HepG2 (cell line): Measurements from ENCODE around the gene CACNA1F. TPM values are rescaled to one million over a fixed set of nuclear protein-coding genes. Genes with fewer than 3 reads are reported as not detected.

Experiments used
- ATAC-seq: fragments of 200-7000 bp; cut with Tn5 transposase; 3 replicates; pipeline ENCODE4 v1.9.1; 2020; ENCODE audit warnings: mild to moderate bottlenecking, moderate library complexity
- BruUV-seq: library from RNA; stranded (reverse); fragments of 400-500 nt; replicated peaks from 2 replicates; lab custom pipeline; 2021; lab: Mats Ljungman, UMichigan
- CTCF ChIA-PET: fragments of 300-600 bp; formaldehyde crosslinking; extraction: SDS; loops from one replicate; lab custom pipeline; 2021; ENCODE audit warnings: low total read pairs, inconsistent platforms, low intra/inter-chr PET ratio; lab: Yijun Ruan, JAX
- POLR2A ChIA-PET: fragments of 350-600 bp; sonication (Branson Sonifier 250); formaldehyde crosslinking; loops from one replicate; lab custom pipeline; 2020; ENCODE audit warnings: antibody characterized with exemption, inconsistent platforms; lab: Yijun Ruan, JAX
- DNase-seq: peaks from one replicate; pipeline ENCODE4 v3.0.0-alpha.2; 2015; ENCODE audit warnings: low spot score
- FAIRE-seq: peaks from 3 replicates; lab custom pipeline; 2011; peaks lifted over from hg19 to GRCh38; lab: Jason Lieb, UNC
- H2AFZ ChIP-seq: one replicate; pipeline ENCODE4 v1.6.1; 2011; ENCODE audit warnings: low read length, inconsistent platforms
- H3K27ac ChIP-seq: fragments of 300-600 bp; 3 replicates; pipeline ENCODE4 v1.8.0; 2011; ENCODE audit warnings: mixed run types, mild to moderate bottlenecking, mixed read lengths, low read length, inconsistent platforms; ENCODE audit not compliant: insufficient read depth; ENCODE audit errors: extremely low read length
- H3K27me3 ChIP-seq, 2 experiments: fragments of 200-600 bp in 1 of 2; 2 replicates in 1 of 2; 3 replicates in 1 of 2; pipeline versions ENCODE4 v1.6.0 to v1.8.0; 2011; ENCODE audit warnings: low read length in 2 of 2, mild to moderate bottlenecking in 2 of 2, moderate library complexity in 2 of 2, inconsistent platforms in 1 of 2; ENCODE audit not compliant: insufficient read depth in 2 of 2, control insufficient read depth in 1 of 2
- H3K36me3 ChIP-seq, 2 experiments: fragments of 200-600 bp in 1 of 2; replicated peaks in 1 of 2; 2 replicates in 1 of 2; 3 replicates in 1 of 2; pipeline versions ENCODE4 v1.5.1 to v1.8.0; 2011; ENCODE audit warnings: low read length in 2 of 2, inconsistent platforms in 1 of 2; ENCODE audit not compliant: insufficient read depth in 2 of 2, control insufficient read depth in 1 of 2
- H3K4me1 ChIP-seq: 2 replicates; pipeline ENCODE4 v1.5.1; 2012; ENCODE audit warnings: low read length, inconsistent platforms; ENCODE audit not compliant: insufficient read depth
- H3K4me2 ChIP-seq: 2 replicates; pipeline ENCODE4 v1.6.0; 2011; ENCODE audit warnings: low read depth, low read length, inconsistent platforms
- H3K4me3 ChIP-seq, 3 experiments: fragments of 200-600 bp in 1 of 3; sonication (generic), shearing (Covaris generic) in 1 of 3; replicated peaks in 1 of 3; 2 replicates each; pipeline ENCODE4 v1.5.1; 2011 to 2016; ENCODE audit warnings: low read length in 3 of 3, inconsistent platforms in 2 of 3, low read depth in 2 of 3, mild to moderate bottlenecking in 2 of 3, control low read depth in 1 of 3, mixed read lengths in 1 of 3; ENCODE audit not compliant: insufficient read depth in 1 of 3
- H3K79me2 ChIP-seq: one replicate; pipeline ENCODE4 v1.6.1; 2011; ENCODE audit warnings: low read length, inconsistent platforms; ENCODE audit not compliant: insufficient read depth
- H3K9ac ChIP-seq: 2 replicates; pipeline ENCODE4 v1.6.0; 2011; ENCODE audit warnings: mild to moderate bottlenecking, low read depth, low read length, inconsistent platforms; ENCODE audit not compliant: insufficient read depth
- H3K9me3 ChIP-seq: 2 replicates; pipeline ENCODE4 v1.5.1; 2012; ENCODE audit warnings: mild to moderate bottlenecking, low read length
- H4K20me1 ChIP-seq: 2 replicates; pipeline ENCODE4 v1.6.0; 2011; ENCODE audit warnings: inconsistent platforms, mild to moderate bottlenecking, low read length, moderate library complexity; ENCODE audit not compliant: insufficient read depth
- HHEX ChIP-seq: IDR thresholded peaks from 2 replicates; pipeline ENCODE4 v1.6.1; 2016; ENCODE audit warnings: control low read depth
- RBAK ChIP-seq: sonication (generic); formaldehyde crosslinking; IDR thresholded peaks from 2 replicates; pipeline ENCODE4 v1.5.1; 2020; ENCODE audit warnings: mild to moderate bottlenecking, missing genetic modification reagents
- SOX5 ChIP-seq: IDR thresholded peaks from 2 replicates; pipeline ENCODE4 v1.6.1; 2016; ENCODE audit warnings: borderline replicate concordance
- ZBTB25 ChIP-seq: IDR thresholded peaks from 2 replicates; pipeline ENCODE4 v1.6.1; 2018; ENCODE audit warnings: missing genetic modification reagents
- ZNF160 ChIP-seq: sonication (generic); formaldehyde crosslinking; IDR thresholded peaks from 2 replicates; pipeline ENCODE4 v1.8.0; 2022; ENCODE audit warnings: mild to moderate bottlenecking, inconsistent platforms, missing genetic modification reagents
- ZNF510 ChIP-seq: sonication (generic); formaldehyde crosslinking; IDR thresholded peaks from 2 replicates; pipeline ENCODE4 v1.4.0; 2020; ENCODE audit warnings: low read depth, mild to moderate bottlenecking, missing genetic modification reagents
- ZNF652 ChIP-seq: IDR thresholded peaks from 2 replicates; pipeline ENCODE4 v1.6.1; 2016; ENCODE audit warnings: low read depth, borderline replicate concordance
- ZNF670 ChIP-seq: sonication (generic); formaldehyde crosslinking; IDR thresholded peaks from 2 replicates; pipeline ENCODE4 v1.8.0; 2022; ENCODE audit warnings: mild to moderate bottlenecking, missing genetic modification reagents, borderline replicate concordance
- WGBS: methylation state at CpG from one replicate; pipeline ENCODE4 v1.1.6; 2017; ENCODE audit warnings: low lambda C conversion rate; 5-methylcytosine and 5-hydroxymethylcytosine counted together
- in situ Hi-C: cut with HindIII; loops from 2 replicates; pipeline ENCODE4 v1.10.0; 2017; ENCODE audit warnings: low pct_unique_long_range_greater_than_20kb; ENCODE audit not compliant: extremely low pct_ligation_motif_present
- intact Hi-C: fragments of 100-400 bp; cut with micrococcal nuclease; formaldehyde crosslinking; loops from one replicate; pipeline ENCODE4 v1.10.0; 2022; ENCODE audit not compliant: unreplicated experiment
- polyA plus RNA-seq, 8 experiments: library from polyadenylated mRNA; depleted of rRNA in 3 of 8; stranded (reverse) in 7 of 8; unstranded in 1 of 8; fragments of >200 nt; fragmentation: Illumina TruSeq in 4 of 8; extraction: Trizol in 4 of 8; gene quantifications; 2 replicates each; pipeline versions ENCODE4 v1.2.1 to v1.2.3, GENCODE V29; 2011 to 2016; ENCODE audit warnings: low read depth in 4 of 8, missing spikeins in 1 of 8, mixed read lengths in 1 of 8; ENCODE audit not compliant: insufficient read depth in 1 of 8
- total RNA-seq, 5 experiments: library from RNA; depleted of rRNA; stranded (reverse); fragments of >200 nt; fragmentation: Illumina TruSeq; extraction: Trizol; gene quantifications; 2 replicates each; pipeline ENCODE4 v1.2.3, GENCODE V29; 2016; ENCODE audit warnings: low read depth in 1 of 5
- TF ChIP-seq, protein P1 (sequence below): sonication (generic); formaldehyde crosslinking; IDR thresholded peaks from 2 replicates; pipeline ENCODE4 v1.9.0; 2021; ENCODE audit warnings: missing genetic modification reagents, borderline replicate concordance
- TF ChIP-seq, protein P2 (sequence below): sonication (generic); formaldehyde crosslinking; IDR thresholded peaks from 2 replicates; pipeline ENCODE4 v1.8.0; 2022; ENCODE audit warnings: mild to moderate bottlenecking, missing genetic modification reagents; ENCODE audit not compliant: insufficient replicate concordance
- TF ChIP-seq, protein P3 (sequence below): sonication (generic); formaldehyde crosslinking; conservative IDR thresholded peaks from 2 replicates; pipeline ENCODE4 v1.4.0; 2020; ENCODE audit warnings: mild to moderate bottlenecking, missing genetic modification reagents, moderate library complexity
- TF ChIP-seq, protein P4 (sequence below): sonication (generic); formaldehyde crosslinking; IDR thresholded peaks from 2 replicates; pipeline ENCODE4 v1.4.0; 2020; ENCODE audit warnings: mild to moderate bottlenecking, missing genetic modification reagents

CACNA1F gene
- total and polyA plus RNA-seq, 2 of the 13 experiments (the other 11 are each of a cell fraction or from before 2014, with no cell fraction given): 0.03 TPM; not detected in 1

DNA sequence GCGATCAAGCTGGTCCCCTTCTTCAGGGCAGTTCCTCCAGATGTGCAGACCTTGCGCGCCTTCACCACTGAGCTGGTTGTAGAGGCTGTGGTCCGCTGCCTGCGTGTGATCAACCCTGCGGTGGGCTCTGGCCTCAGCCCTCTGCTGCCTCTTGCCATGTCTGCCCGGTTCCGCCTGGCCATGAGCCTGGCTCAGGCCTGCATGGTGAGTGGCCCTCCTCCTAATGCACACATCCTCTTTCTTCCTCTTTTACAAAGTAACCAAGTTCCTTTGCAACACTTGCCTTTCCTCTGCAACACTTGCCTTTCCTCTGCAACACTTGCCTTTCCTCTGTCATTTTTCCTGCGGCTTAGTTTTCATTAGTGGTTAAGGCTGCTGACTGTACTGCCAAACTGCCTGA lies 3.9 kb upstream of the CACNA1F start:
- no peaks in the 10 kb centered on the region for H3K27me3 ChIP-seq
- BruUV-seq: no TSS peak
- H3K4me2 ChIP-seq: no peak overlapping the region; the same call in 1 of the 2 replicates
- CTCF ChIA-PET: no interaction called here
- in situ Hi-C loops (no loop called here), intact Hi-C loops (no loop called here)
- WGBS: 93% methylated on average over 1 of the region's 9 CpGs
- H3K27ac ChIP-seq: no peak overlapping the region
- no peak for FAIRE-seq
- no peak for ATAC-seq
- no peak overlapping the region for H2AFZ ChIP-seq
- peaks cover 25% of the 10 kb centered on the region; the same call in 1 of the 2 replicates for H3K4me1 ChIP-seq
- H3K9me3 ChIP-seq: no peaks in the 10 kb centered on the region
- POLR2A ChIA-PET: interaction anchor here (1.6 kb wide), 1 partner anchor 46 kb away, joined by 5 read pairs; no protein-coding TSS in a partner anchor
- TF ChIP-seq HHEX (no peak), ZNF160 (no peak), ZNF652 (no peak), RBAK (CRISPR knock-in tag) (no peak), SOX5 (CRISPR knock-in tag) (no peak), ZNF670 (CRISPR knock-in tag) (no peak), ZBTB25 (CRISPR knock-in tag) (no peak), ZNF510 (no peak)
- TF ChIP-seq, protein P1, sequence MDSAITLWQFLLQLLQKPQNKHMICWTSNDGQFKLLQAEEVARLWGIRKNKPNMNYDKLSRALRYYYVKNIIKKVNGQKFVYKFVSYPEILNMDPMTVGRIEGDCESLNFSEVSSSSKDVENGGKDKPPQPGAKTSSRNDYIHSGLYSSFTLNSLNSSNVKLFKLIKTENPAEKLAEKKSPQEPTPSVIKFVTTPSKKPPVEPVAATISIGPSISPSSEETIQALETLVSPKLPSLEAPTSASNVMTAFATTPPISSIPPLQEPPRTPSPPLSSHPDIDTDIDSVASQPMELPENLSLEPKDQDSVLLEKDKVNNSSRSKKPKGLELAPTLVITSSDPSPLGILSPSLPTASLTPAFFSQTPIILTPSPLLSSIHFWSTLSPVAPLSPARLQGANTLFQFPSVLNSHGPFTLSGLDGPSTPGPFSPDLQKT (CRISPR knock-in tag): no peak
- TF ChIP-seq, protein P2, sequence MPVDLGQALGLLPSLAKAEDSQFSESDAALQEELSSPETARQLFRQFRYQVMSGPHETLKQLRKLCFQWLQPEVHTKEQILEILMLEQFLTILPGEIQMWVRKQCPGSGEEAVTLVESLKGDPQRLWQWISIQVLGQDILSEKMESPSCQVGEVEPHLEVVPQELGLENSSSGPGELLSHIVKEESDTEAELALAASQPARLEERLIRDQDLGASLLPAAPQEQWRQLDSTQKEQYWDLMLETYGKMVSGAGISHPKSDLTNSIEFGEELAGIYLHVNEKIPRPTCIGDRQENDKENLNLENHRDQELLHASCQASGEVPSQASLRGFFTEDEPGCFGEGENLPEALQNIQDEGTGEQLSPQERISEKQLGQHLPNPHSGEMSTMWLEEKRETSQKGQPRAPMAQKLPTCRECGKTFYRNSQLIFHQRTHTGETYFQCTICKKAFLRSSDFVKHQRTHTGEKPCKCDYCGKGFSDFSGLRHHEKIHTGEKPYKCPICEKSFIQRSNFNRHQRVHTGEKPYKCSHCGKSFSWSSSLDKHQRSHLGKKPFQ (CRISPR knock-in tag): no peak
- TF ChIP-seq, protein P3, sequence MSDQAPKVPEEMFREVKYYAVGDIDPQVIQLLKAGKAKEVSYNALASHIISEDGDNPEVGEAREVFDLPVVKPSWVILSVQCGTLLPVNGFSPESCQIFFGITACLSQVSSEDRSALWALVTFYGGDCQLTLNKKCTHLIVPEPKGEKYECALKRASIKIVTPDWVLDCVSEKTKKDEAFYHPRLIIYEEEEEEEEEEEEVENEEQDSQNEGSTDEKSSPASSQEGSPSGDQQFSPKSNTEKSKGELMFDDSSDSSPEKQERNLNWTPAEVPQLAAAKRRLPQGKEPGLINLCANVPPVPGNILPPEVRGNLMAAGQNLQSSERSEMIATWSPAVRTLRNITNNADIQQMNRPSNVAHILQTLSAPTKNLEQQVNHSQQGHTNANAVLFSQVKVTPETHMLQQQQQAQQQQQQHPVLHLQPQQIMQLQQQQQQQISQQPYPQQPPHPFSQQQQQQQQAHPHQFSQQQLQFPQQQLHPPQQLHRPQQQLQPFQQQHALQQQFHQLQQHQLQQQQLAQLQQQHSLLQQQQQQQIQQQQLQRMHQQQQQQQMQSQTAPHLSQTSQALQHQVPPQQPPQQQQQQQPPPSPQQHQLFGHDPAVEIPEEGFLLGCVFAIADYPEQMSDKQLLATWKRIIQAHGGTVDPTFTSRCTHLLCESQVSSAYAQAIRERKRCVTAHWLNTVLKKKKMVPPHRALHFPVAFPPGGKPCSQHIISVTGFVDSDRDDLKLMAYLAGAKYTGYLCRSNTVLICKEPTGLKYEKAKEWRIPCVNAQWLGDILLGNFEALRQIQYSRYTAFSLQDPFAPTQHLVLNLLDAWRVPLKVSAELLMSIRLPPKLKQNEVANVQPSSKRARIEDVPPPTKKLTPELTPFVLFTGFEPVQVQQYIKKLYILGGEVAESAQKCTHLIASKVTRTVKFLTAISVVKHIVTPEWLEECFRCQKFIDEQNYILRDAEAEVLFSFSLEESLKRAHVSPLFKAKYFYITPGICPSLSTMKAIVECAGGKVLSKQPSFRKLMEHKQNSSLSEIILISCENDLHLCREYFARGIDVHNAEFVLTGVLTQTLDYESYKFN: no peak
- TF ChIP-seq, protein P4, sequence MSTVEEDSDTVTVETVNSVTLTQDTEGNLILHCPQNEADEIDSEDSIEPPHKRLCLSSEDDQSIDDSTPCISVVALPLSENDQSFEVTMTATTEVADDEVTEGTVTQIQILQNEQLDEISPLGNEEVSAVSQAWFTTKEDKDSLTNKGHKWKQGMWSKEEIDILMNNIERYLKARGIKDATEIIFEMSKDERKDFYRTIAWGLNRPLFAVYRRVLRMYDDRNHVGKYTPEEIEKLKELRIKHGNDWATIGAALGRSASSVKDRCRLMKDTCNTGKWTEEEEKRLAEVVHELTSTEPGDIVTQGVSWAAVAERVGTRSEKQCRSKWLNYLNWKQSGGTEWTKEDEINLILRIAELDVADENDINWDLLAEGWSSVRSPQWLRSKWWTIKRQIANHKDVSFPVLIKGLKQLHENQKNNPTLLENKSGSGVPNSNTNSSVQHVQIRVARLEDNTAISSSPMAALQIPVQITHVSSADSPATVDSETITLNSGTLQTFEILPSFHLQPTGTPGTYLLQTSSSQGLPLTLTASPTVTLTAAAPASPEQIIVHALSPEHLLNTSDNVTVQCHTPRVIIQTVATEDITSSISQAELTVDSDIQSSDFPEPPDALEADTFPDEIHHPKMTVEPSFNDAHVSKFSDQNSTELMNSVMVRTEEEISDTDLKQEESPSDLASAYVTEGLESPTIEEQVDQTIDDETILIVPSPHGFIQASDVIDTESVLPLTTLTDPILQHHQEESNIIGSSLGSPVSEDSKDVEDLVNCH (CRISPR knock-in tag): no peak
- DNase-seq: no peak
- no peak overlapping the region for H3K9ac ChIP-seq
- H3K4me3 ChIP-seq: no peak overlapping the region
- no peaks in the 10 kb centered on the region for H4K20me1 ChIP-seq
- no peaks in the 10 kb centered on the region for H3K36me3 ChIP-seq
- H3K79me2 ChIP-seq: no peaks in the 10 kb centered on the region
